Measurements from ENCODE around the gene NNAT. TPM values are rescaled to one million over a fixed set of nuclear protein-coding genes. Genes with fewer than 3 reads are reported as not detected.
A peak's percentile ranks its signal among the peaks of the same experiment; 100 is the strongest.

NNAT gene
- total and polyA plus RNA-seq, 3 experiments from 2014 or later, result 0.33 TPM; not detected in 2

DNA sequence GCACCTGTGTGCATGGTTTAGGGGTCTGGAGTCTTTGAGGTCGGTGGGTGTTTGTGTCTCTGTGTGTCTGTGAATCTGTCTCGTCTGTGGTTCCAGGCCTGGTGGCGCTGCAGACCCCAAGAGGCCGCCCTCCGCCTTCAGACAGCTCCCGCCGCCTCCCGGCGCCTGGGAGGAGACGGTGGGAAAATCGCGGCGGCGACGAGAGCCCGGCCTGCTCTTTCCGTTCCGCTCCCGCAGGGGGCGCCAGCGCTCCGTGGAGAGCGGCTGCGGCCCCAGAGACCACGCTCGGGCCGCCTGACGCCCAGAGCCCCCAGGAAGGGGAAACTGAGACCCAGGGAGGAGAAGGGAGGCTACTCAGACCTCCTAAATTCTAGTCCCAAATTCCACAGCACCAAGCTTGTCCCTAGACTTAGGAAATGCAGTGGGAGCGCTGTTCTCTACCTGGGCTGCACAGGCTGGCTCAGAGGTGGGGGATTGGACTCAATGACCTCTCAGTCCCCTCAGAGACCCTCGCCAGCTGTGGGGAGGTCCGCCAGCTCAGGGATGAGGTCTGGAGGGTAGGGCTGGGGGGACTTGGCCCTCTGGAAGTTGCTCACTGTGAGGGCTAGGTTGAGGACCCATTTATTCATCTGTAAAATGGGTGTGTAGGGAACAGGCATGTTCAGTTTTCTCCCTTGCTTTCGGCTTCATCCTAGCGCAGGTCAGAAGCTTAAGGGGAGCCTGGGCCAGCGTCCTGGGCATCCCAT, 43.5 kb downstream of the NNAT start:
- Mint-ChIP-seq H3K36me3 (no peaks in the 10 kb centered on the region), H3K27ac (no peak overlapping the region), H3K4me1 (peaks cover 0 to 8% (median 4%) of the 10 kb centered on the region in 3 donors), H3K27me3 (peaks cover 25 to 69% of the 10 kb centered on the region in 2 donors), H3K4me3 (no peak overlapping the region), H3K9me3 (peaks cover 0 to 1% (median 0%) of the 10 kb centered on the region in 5 donors)
- ChIA-PET CTCF (interaction anchor here (0.6 to 1.6 kb wide), 5 partner anchors 9 to 428 kb away, joined by 3 to 6 read pairs (median 3); no protein-coding TSS in a partner anchor), POLR2A (no interaction called here)
- DNase-seq, result peak in 4 of 5 donors; percentile 7 to 14 (median 8)
- Histone ChIP-seq H3K4me1 (ENCODE audit: insufficient read depth, low read length) (no peaks in the 10 kb centered on the region), H3K36me3 (ENCODE audit: insufficient read depth, low read length) (no peaks in the 10 kb centered on the region), H3K9me3 (ENCODE audit: low read length) (no peaks in the 10 kb centered on the region), H3K4me3 (ENCODE audit: low read length) (no peak overlapping the region), H3K27me3 (ENCODE audit: insufficient read depth, low read length, poor library complexity, severe bottlenecking) (peaks cover 25% of the 10 kb centered on the region), H3K27ac (ENCODE audit: low read depth, low read length) (no peak overlapping the region)

DNA sequence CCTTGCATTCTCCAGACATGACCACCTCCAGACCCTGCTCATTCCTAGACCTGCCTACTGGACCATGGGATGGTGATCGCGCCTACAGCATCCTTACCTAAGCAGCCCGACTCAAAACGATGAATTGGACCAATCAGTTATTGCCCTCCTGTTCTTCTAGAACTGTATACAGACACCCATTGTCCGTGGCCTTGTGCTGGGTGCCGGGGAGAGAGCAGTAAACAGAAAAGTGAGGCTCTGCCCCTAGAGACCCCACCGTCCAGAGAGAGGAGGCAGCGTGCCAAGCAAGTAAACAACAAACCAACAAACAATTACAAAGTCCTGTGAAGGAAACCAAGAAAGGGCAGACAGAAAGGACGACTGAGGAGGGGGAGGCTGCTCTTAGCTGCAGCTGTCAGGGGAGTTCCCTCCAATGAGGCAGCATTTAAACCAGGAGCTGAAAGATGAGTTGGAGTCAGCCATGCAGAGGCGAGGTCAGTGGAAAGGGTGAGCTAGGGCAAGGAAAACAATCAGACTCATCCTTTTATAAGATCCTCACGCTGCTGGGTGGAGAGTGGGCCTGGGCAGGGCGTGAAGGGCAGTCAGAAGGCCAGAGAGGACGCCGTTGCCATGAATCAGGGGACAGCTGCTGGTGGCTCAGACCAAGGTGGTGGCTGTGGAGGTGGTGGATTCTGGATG, 44.2 kb downstream of the NNAT start:
- CTCF ChIA-PET, result interaction anchor here (1.1 to 1.6 kb wide), 4 partner anchors 8 to 427 kb away, joined by 3 to 6 read pairs (median 4); no protein-coding TSS in a partner anchor
- no peak for DNase-seq
- H3K27me3 Mint-ChIP-seq, result peaks cover 25 to 70% of the 10 kb centered on the region in 2 donors
- no peaks in the 10 kb centered on the region for H3K9me3 ChIP-seq (ENCODE audit: low read length)
- no peaks in the 10 kb centered on the region for H3K36me3 Mint-ChIP-seq
- no peak overlapping the region for H3K27ac ChIP-seq (ENCODE audit: low read depth, low read length)
- no peak overlapping the region for H3K4me3 ChIP-seq (ENCODE audit: low read length)
- peaks cover 0 to 1% (median 0%) of the 10 kb centered on the region in 5 donors for H3K9me3 Mint-ChIP-seq
- H3K27me3 ChIP-seq (ENCODE audit: insufficient read depth, low read length, poor library complexity, severe bottlenecking), result peaks cover 25% of the 10 kb centered on the region
- peaks cover 0 to 8% (median 4%) of the 10 kb centered on the region in 3 donors for H3K4me1 Mint-ChIP-seq
- POLR2A ChIA-PET, result no interaction called here
- H3K4me1 ChIP-seq (ENCODE audit: insufficient read depth, low read length), result no peaks in the 10 kb centered on the region
- peak overlapping the region in 1 of 7 donors; percentile 34 for H3K4me3 Mint-ChIP-seq
- peak overlapping the region in 2 of 8 donors; percentile 17 to 83 for H3K27ac Mint-ChIP-seq
- no peaks in the 10 kb centered on the region for H3K36me3 ChIP-seq (ENCODE audit: insufficient read depth, low read length)

DNA sequence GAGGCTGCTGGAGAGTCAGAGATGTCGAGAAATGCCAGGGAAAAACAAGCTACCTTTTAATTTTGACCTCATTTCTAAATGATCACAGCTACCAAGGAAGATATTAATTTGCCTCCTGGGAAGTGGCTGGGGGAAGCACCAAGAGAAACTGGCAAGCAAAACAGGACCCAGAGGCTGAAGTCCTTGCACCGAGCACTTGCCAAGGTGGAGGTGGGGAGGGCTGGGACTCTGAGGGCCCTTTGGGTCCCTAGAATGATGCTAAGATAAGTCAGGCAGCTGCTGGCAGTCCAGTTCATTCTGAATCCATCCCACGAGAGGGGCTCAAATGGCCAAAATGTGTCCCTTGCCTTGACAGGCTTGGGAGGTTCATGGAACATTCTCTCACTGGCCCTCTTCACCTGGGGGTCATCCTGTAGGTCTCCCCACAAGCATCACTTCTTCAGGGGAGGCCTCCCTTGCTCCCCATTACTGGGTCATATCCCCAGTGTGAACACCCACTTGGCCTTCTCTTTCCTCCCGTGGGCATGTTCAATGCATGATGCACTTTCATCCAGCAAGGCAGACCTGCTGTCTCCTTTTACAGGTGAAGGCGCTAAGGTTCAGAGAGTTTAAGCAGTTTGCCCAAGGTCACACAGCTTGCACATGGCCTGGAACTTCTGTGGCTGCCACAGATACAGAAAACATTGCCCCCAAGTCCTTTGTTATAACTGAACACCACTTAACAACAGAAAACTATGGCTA, 45.7 kb downstream of the NNAT start:
- peaks cover 0 to 1% (median 0%) of the 10 kb centered on the region in 5 donors for H3K9me3 Mint-ChIP-seq
- CTCF ChIA-PET, result no interaction called here

DNA sequence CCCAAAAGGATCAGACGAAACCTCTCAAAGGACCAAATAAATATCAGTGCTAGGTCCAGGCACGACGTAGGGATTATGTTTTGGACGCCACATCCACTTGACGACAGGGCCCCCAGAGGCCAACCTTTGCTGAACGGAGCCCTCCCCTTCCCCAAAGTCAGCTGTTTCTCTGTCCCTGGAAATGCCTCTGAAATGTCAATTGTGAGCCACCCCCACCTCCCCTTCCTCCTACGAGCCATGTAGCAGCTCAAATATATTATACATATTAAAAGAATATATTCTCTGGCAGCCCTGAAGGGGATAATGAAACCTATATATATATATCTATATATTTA, 46.2 kb downstream of the NNAT start:
- Mint-ChIP-seq H3K9me3 (peaks cover 0 to 1% (median 0%) of the 10 kb centered on the region in 5 donors), H3K27me3 (peaks cover 25 to 68% of the 10 kb centered on the region in 2 donors), H3K4me1 (peaks cover 0 to 8% (median 4%) of the 10 kb centered on the region in 3 donors), H3K27ac (no peak overlapping the region), H3K4me3 (no peak overlapping the region), H3K36me3 (no peaks in the 10 kb centered on the region)
- ChIA-PET CTCF (no interaction called here), POLR2A (no interaction called here)
- DNase-seq, result no peak
- Histone ChIP-seq H3K9me3 (ENCODE audit: low read length) (no peaks in the 10 kb centered on the region), H3K27me3 (ENCODE audit: insufficient read depth, low read length, poor library complexity, severe bottlenecking) (peaks cover 25% of the 10 kb centered on the region), H3K27ac (ENCODE audit: low read depth, low read length) (no peak overlapping the region), H3K36me3 (ENCODE audit: insufficient read depth, low read length) (no peaks in the 10 kb centered on the region), H3K4me1 (ENCODE audit: insufficient read depth, low read length) (no peaks in the 10 kb centered on the region), H3K4me3 (ENCODE audit: low read length) (no peak overlapping the region)

More for the DNA sequence above, 45.7 kb downstream of the NNAT start:
- Mint-ChIP-seq H3K27me3 (peaks cover 25 to 71% of the 10 kb centered on the region in 2 donors), H3K4me3 (no peak overlapping the region), H3K4me1 (peaks cover 0 to 8% (median 4%) of the 10 kb centered on the region in 3 donors), H3K27ac (no peak overlapping the region), H3K36me3 (no peaks in the 10 kb centered on the region)
- Histone ChIP-seq H3K36me3 (ENCODE audit: insufficient read depth, low read length) (no peaks in the 10 kb centered on the region), H3K27ac (ENCODE audit: low read depth, low read length) (no peak overlapping the region), H3K4me3 (ENCODE audit: low read length) (no peak overlapping the region), H3K4me1 (ENCODE audit: insufficient read depth, low read length) (no peaks in the 10 kb centered on the region), H3K27me3 (ENCODE audit: insufficient read depth, low read length, poor library complexity, severe bottlenecking) (peaks cover 25% of the 10 kb centered on the region), H3K9me3 (ENCODE audit: low read length) (no peaks in the 10 kb centered on the region)
- DNase-seq, result no peak
- POLR2A ChIA-PET, result no interaction called here

DNA sequence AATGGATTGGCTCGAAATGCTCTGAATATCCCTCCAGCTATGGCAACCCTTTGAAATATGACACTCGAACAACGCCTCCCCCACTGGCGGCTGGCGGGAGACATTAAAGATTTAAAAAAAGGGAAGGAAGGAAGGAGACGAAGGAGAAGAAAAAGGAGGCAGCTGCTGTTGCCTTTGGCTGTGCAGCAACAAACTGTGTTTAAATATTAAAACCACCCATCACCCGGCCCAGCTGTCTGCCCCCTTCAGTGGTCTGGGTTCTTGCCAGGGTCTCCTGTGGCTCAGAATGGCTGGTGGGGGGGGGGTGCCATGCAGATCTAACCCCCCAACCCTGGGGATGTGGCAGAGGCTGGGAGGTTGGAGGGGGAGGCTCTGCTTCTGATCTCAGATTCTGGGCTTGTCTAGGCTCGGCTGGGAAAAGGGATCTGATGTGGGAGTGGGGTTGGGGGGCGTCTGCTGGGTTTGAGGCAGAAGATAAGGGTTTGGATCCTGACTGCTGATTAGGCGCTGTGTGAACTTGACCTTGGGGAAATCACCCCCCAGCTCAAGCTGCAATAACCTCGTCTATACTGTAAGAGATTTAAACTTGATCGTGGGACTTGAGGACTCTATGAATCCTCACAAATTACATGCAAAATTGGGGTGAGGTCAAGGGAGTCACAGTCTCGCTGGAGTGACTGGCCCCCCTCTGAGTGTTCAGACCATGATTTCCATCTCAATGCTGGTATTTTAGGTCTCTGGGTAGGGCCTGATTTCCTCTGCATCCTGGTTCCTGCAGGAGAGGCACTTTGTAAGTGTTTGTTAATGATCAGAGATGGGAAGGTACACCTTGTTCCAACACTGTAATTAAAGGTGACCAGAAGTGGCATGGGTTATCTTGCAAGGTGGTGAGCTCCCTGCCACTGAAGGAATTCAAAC, 46.9 kb downstream of the NNAT start:
- no peaks in the 10 kb centered on the region for H3K36me3 Mint-ChIP-seq
- no peaks in the 10 kb centered on the region for H3K36me3 ChIP-seq (ENCODE audit: insufficient read depth, low read length)
- no peak for DNase-seq
- CTCF ChIA-PET, result no interaction called here
- peaks cover 25% of the 10 kb centered on the region for H3K27me3 ChIP-seq (ENCODE audit: insufficient read depth, low read length, poor library complexity, severe bottlenecking)
- H3K4me1 ChIP-seq (ENCODE audit: insufficient read depth, low read length), result no peaks in the 10 kb centered on the region
- H3K4me3 ChIP-seq (ENCODE audit: low read length), result no peak overlapping the region
- H3K4me1 Mint-ChIP-seq, result peaks cover 0 to 8% (median 4%) of the 10 kb centered on the region in 3 donors
- peak overlapping the region in 1 of 8 donors; percentile 74 for H3K27ac Mint-ChIP-seq
- POLR2A ChIA-PET, result no interaction called here
- H3K9me3 ChIP-seq (ENCODE audit: low read length), result no peaks in the 10 kb centered on the region
- no peak overlapping the region for H3K4me3 Mint-ChIP-seq
- no peak overlapping the region for H3K27ac ChIP-seq (ENCODE audit: low read depth, low read length)
- H3K27me3 Mint-ChIP-seq, result peaks cover 23 to 64% of the 10 kb centered on the region in 2 donors
- peaks cover 0 to 1% (median 0%) of the 10 kb centered on the region in 5 donors for H3K9me3 Mint-ChIP-seq

DNA sequence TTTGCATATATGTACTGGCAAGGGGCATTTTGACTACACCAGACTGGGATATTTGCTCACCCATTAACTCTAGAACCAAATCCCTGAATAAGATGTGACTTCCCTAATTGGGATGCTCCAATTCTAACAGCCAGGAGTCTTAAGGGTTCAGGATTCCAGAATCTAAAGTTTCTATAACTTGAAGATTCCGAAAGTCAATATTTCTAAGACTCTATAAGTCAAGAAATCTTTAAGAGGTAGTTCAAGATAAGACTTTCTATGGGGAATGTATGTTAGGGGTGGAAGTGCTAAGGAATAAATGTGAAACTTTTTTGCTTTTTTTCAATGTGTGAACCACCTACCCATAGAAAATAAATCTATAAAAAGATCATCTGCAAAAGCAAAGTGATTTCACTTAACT, 49.4 kb downstream of the NNAT start:
- Histone ChIP-seq H3K9me3 (ENCODE audit: low read length) (no peaks in the 10 kb centered on the region), H3K27ac (ENCODE audit: low read depth, low read length) (no peak overlapping the region), H3K4me1 (ENCODE audit: insufficient read depth, low read length) (no peaks in the 10 kb centered on the region), H3K27me3 (ENCODE audit: insufficient read depth, low read length, poor library complexity, severe bottlenecking) (peaks cover 8% of the 10 kb centered on the region), H3K36me3 (ENCODE audit: insufficient read depth, low read length) (no peaks in the 10 kb centered on the region), H3K4me3 (ENCODE audit: low read length) (no peak overlapping the region)
- no peaks in the 10 kb centered on the region for H3K36me3 Mint-ChIP-seq
- no peak overlapping the region for H3K27ac Mint-ChIP-seq
- peaks cover 0 to 8% (median 4%) of the 10 kb centered on the region in 3 donors for H3K4me1 Mint-ChIP-seq
- H3K4me3 Mint-ChIP-seq, result no peak overlapping the region
- POLR2A ChIA-PET, result no interaction called here
- CTCF ChIA-PET, result no interaction called here
- no peak for DNase-seq
- peaks cover 15 to 64% of the 10 kb centered on the region in 2 donors for H3K27me3 Mint-ChIP-seq
- peaks cover 0 to 1% (median 0%) of the 10 kb centered on the region in 5 donors for H3K9me3 Mint-ChIP-seq

DNA sequence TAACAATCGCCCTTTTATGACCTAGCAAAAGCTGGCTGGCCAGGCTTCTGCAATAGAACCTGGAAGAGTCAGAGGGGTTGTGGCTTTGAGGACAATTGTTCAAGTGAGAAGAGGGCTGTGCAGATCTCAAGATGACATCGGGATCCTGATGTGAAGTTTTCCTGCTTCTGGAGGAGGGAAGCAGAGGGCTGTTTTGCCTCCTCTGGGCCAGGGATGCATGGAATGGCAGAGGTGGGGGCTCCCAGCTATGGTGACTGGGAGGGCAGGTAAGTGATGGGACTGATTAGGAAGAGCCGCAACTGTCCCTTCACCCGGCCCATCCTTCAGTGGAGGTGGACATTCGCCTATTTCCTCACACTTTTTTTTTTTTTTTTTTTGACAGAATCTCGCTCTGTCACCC, 50.0 kb downstream of the NNAT start:
- CTCF ChIA-PET, result no interaction called here
- Mint-ChIP-seq H3K9me3 (peaks cover 0 to 1% (median 0%) of the 10 kb centered on the region in 5 donors), H3K4me1 (peaks cover 0 to 8% (median 4%) of the 10 kb centered on the region in 3 donors), H3K4me3 (no peak overlapping the region), H3K27me3 (peaks cover 15 to 61% of the 10 kb centered on the region in 2 donors), H3K36me3 (no peaks in the 10 kb centered on the region), H3K27ac (no peak overlapping the region)
- Histone ChIP-seq H3K27ac (ENCODE audit: low read depth, low read length) (no peak overlapping the region), H3K27me3 (ENCODE audit: insufficient read depth, low read length, poor library complexity, severe bottlenecking) (peaks cover 8% of the 10 kb centered on the region), H3K4me3 (ENCODE audit: low read length) (no peak overlapping the region), H3K36me3 (ENCODE audit: insufficient read depth, low read length) (no peaks in the 10 kb centered on the region), H3K4me1 (ENCODE audit: insufficient read depth, low read length) (no peaks in the 10 kb centered on the region), H3K9me3 (ENCODE audit: low read length) (no peaks in the 10 kb centered on the region)
- POLR2A ChIA-PET, result no interaction called here
- DNase-seq, result no peak

Measured in CD8-positive, alpha-beta memory T cell (primary cell).